ENCODE results near the gene CFAP74. TPM values are rescaled to one million over a fixed set of nuclear protein-coding genes. Genes with fewer than 3 reads are reported as not detected.
"Not testable (repeated sequence)": the region's sequence is repeated elsewhere in the genome, so short reads cannot be mapped to it uniquely, and the experiment has no call there.

Gene CFAP74
- total and polyA plus RNA-seq, 2 of the 4 experiments (the other 2 are of a cell fraction): not detected

DNA sequence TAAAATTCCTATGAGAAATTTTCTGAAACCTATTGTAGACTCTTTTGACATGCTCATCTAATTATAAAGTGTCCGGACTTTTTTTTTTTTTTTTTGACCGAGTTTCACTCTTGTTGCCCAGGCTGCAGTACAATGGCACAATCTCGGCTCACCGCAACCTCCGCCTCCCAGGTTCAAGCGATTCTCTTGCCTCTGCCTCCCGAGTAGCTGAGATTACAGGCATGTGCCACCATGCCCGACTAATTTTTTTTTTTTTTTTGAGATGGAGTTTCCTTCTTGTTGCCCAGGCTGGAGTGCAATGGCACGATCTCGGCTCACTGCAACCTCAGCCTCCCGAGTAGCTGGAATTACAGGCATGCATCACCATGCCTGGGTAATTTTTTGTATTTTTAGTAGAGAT lies 119.7 kb downstream of the CFAP74 start:
- H2AK9ac ChIP-seq (replicated peaks; ENCODE audit: low read depth, low read length, poor library complexity); H3K9ac ChIP-seq (ENCODE audit: low read depth, low read length); POLR2A ChIA-PET (ENCODE audit: unreplicated experiment); H3K27ac ChIP-seq (ENCODE audit: insufficient read depth, low read length); H3K4me3 ChIP-seq (ENCODE audit: insufficient read depth, low read depth, low read length); H3K9me3 ChIP-seq (ENCODE audit: control insufficient read depth, insufficient read depth, low read length); H2BK5ac ChIP-seq (ENCODE audit: low read depth, low read length, poor library complexity, severe bottlenecking); H2BK15ac ChIP-seq (ENCODE audit: low read depth, low read length); H3K27me3 ChIP-seq (ENCODE audit: control insufficient read depth, insufficient read depth, low read length); H4K91ac ChIP-seq (ENCODE audit: insufficient read depth, low read depth, low read length); H3K4ac ChIP-seq (ENCODE audit: low read depth, low read length); H2BK20ac ChIP-seq (ENCODE audit: low read depth, low read length); H2AK5ac ChIP-seq (ENCODE audit: low read depth, low read length); ATAC-seq (ENCODE audit: low read depth); BruUV-seq (replicated peaks); H3K18ac ChIP-seq (ENCODE audit: low read depth, low read length); H3K4me2 ChIP-seq (ENCODE audit: low read depth, low read length); H4K8ac ChIP-seq (ENCODE audit: low read depth in 2 of 2, low read length in 2 of 2); H2AFZ ChIP-seq (replicated peaks; ENCODE audit: low read length, poor library complexity); H4K5ac ChIP-seq (ENCODE audit: low read depth, low read length); DNase-seq; H3K14ac ChIP-seq (replicated peaks; ENCODE audit: low read depth, low read length); H3K36me3 ChIP-seq (ENCODE audit: control insufficient read depth, insufficient read depth, low read length); H3K23ac ChIP-seq (ENCODE audit: low read depth, low read length); H3K56ac ChIP-seq (ENCODE audit: extremely low read depth, insufficient read depth, low read length); H2BK120ac ChIP-seq (ENCODE audit: low read depth, low read length); H3K4me1 ChIP-seq (ENCODE audit: control insufficient read depth, insufficient read depth, low read length): not testable (repeated sequence)
- 86% methylated on average over 6 of the region's 11 CpGs; no CpG with 5 or more reads in 1 of the 2 experiments for WGBS, 2 experiments (ENCODE audit: extremely low coverage in 2 of 2, insufficient read length in 1 of 2)
- dilution Hi-C loops (cut with HindIII; ENCODE audit: low sequenced_read_pairs, unreplicated experiment) (loop anchor here (10.0 kb wide), 1 partner anchor 59 kb away; no protein-coding TSS in a partner anchor), intact Hi-C loops (cut with micrococcal nuclease) (loop anchor here (2.0 to 5.0 kb wide), 2 partner anchors 25 to 37 kb away; no protein-coding TSS in a partner anchor), in situ Hi-C loops (cut with MboI; ENCODE audit: low sequenced_read_pairs) (loop anchor here (10.0 kb wide), 1 partner anchor 89 kb away; no protein-coding TSS in a partner anchor)
- Histone ChIP-seq H4K20me1 (ENCODE audit: insufficient read depth, low read length) (peaks cover 100% of the 10 kb centered on the region), H3K9me1 (ENCODE audit: insufficient read depth, low read length) (peaks cover 16% of the 10 kb centered on the region), H3K79me1 (ENCODE audit: low read depth in 1 of 2, low read length in 2 of 2) (peaks cover 0 to 17% of the 10 kb centered on the region in 2 experiments; a peak in 2 of 4 replicates)
- CTCF ChIA-PET: interaction anchor here (0.9 kb wide), 1 partner anchor 22 kb away, joined by 4 read pairs; no protein-coding TSS in a partner anchor
